HG02678 (cell line): ENCODE data around the gene S100A1.

ENCODE experiments used
- ATAC-seq: cut with Tn5 transposase; IDR thresholded peaks from one replicate; pipeline ENCODE4 v1.9.1; 2021; ENCODE audit warnings: mild to moderate bottlenecking, moderate library complexity; ENCODE audit not compliant: unreplicated experiment

The S100A1 gene

DNA sequence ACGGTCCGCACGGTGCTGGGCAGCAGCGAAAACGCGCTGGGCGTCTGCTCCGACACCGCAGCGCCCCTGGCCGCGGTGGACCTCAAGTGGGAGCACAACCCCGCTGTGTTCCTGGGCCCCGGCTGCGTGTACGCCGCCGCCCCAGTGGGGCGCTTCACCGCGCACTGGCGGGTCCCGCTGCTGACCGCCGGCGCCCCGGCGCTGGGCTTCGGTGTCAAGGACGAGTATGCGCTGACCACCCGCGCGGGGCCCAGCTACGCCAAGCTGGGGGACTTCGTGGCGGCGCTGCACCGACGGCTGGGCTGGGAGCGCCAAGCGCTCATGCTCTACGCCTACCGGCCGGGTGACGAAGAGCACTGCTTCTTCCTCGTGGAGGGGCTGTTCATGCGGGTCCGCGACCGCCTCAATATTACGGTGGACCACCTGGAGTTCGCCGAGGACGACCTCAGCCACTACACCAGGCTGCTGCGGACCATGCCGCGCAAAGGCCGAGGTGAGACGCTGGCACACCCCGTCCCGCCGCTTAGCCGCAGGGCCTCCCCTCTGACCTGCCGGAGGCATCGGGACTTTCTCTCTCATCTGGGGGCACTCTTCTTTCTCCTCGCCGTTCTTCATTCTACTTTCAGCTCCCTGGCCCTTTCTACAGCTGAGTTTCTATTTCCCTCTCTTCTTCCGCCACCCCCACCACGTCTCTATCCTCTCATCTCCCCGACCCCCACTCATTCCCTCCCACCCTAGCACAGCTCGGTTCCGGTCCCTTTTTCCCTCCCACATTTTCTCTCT, 51.3 kb downstream of the S100A1 start:
- ATAC-seq, result peak; percentile 47

- ATAC-seq, result no peak
Measured at GRCh38 chr1:153680120-153680403, 51.8 kb downstream of the S100A1 start.
